Spleen (tissue), 7 donors: Measurements from ENCODE around the gene ARHGEF26.

ENCODE experiments used
- POLR2A ChIP-seq, 3 donors: fragments of 450-650 bp; IDR thresholded peaks; one replicate each; pipeline ENCODE4 v1.5.1; 2017; ENCODE audit warnings: antibody characterized with exemption in 3 of 3, mild to moderate bottlenecking in 1 of 3
- POLR2AphosphoS5 ChIP-seq, 3 donors: sonication (generic); formaldehyde crosslinking; IDR thresholded peaks; one replicate each; pipeline ENCODE4 v1.5.1; 2017; ENCODE audit warnings: antibody characterized with exemption in 3 of 3
- TF ChIP-seq, protein P1 (sequence below), 11 experiments: fragments of 200-600 bp in 7 of 11; fragments of 450-650 bp in 4 of 11; sonication (generic) in 4 of 11; IDR thresholded peaks in 8 of 11; conservative IDR thresholded peaks in 3 of 11; 1 replicate in 7 of 11; 2 replicates in 4 of 11; pipeline versions ENCODE4 v1.4.0 to v1.8.0; 2016 to 2021; ENCODE audit warnings: antibody characterized with exemption in 11 of 11, inconsistent platforms in 4 of 11, mild to moderate bottlenecking in 1 of 11
- donor health status: DM: no; HTN: no; CAD: no; lungs with moderate emphysema.
- donor health status: DM: no; HTN: no; CAD: no.
- donor health status: DM: no; HTN: no; CAD: no.

GRCh38 chr3:154177406-154177805 lies 56.2 kb downstream of the ARHGEF26 start:
- TF ChIP-seq, protein P1, sequence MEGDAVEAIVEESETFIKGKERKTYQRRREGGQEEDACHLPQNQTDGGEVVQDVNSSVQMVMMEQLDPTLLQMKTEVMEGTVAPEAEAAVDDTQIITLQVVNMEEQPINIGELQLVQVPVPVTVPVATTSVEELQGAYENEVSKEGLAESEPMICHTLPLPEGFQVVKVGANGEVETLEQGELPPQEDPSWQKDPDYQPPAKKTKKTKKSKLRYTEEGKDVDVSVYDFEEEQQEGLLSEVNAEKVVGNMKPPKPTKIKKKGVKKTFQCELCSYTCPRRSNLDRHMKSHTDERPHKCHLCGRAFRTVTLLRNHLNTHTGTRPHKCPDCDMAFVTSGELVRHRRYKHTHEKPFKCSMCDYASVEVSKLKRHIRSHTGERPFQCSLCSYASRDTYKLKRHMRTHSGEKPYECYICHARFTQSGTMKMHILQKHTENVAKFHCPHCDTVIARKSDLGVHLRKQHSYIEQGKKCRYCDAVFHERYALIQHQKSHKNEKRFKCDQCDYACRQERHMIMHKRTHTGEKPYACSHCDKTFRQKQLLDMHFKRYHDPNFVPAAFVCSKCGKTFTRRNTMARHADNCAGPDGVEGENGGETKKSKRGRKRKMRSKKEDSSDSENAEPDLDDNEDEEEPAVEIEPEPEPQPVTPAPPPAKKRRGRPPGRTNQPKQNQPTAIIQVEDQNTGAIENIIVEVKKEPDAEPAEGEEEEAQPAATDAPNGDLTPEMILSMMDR (IDR thresholded peaks at IDR 0.05 in 8 of 11, conservative IDR thresholded peaks at IDR 0.05 in 3 of 11) = no peak
- TF ChIP-seq POLR2A (IDR thresholded peaks at IDR 0.05) = no peak
- TF ChIP-seq POLR2AphosphoS5 (IDR thresholded peaks at IDR 0.05) = no peak
